Caco-2 (cell line): Measurements from ENCODE around the gene TMEM186. TPM values are rescaled to one million over a fixed set of nuclear protein-coding genes. Genes with fewer than 3 reads are reported as not detected.
"Not testable (repeated sequence)": the region's sequence is repeated elsewhere in the genome, so short reads cannot be mapped to it uniquely, and the experiment has no call there.

Source experiments
- BruUV-seq: library from RNA; stranded (reverse); fragments of 400-500 nt; replicated peaks from 2 replicates; lab custom pipeline; 2021; lab: Mats Ljungman, UMichigan
- CTCF ChIA-PET: fragments of 300-600 bp; sonication (Branson Sonifier 250); formaldehyde crosslinking; loops from one replicate; lab custom pipeline; 2022; ENCODE audit warnings: antibody characterized with exemption; lab: Charles Lee
- POLR2A ChIA-PET: fragments of 300-600 bp; sonication (Branson Sonifier 250); formaldehyde crosslinking; loops from one replicate; lab custom pipeline; 2022; ENCODE audit warnings: antibody characterized with exemption; lab: Charles Lee
- DNase-seq, 2 experiments: peaks; one replicate each; pipeline versions ENCODE4 v3.0.0 to v3.0.0-alpha.2; 2020 to 2022
- H3K27me3 ChIP-seq: replicated peaks from 2 replicates; pipeline ENCODE4 v1.6.0; 2011; ENCODE audit warnings: low read length; ENCODE audit not compliant: control insufficient read depth, insufficient read depth
- H3K36me3 ChIP-seq: 2 replicates; pipeline ENCODE4 v1.5.1; 2011; ENCODE audit warnings: low read length; ENCODE audit not compliant: control insufficient read depth, insufficient read depth
- H3K4me1 ChIP-seq: fragments of 250-450 bp; sonication (Bioruptor Pico); 2 replicates; pipeline ENCODE4 v1.5.1; 2020; ENCODE audit warnings: mild to moderate bottlenecking
- H3K4me3 ChIP-seq: 2 replicates; pipeline ENCODE4 v1.5.1; 2011; ENCODE audit warnings: low read depth, mild to moderate bottlenecking, control low read depth, low read length
- H3K9me3 ChIP-seq: fragments of 250-450 bp; sonication (Bioruptor Pico); 2 replicates; pipeline ENCODE4 v1.5.1; 2020; ENCODE audit warnings: mild to moderate bottlenecking, moderate library complexity
- H3K27ac Mint-ChIP-seq: one replicate; pipeline ENCODE4 v1.8.0; 2022; ENCODE audit warnings: mixed read lengths; ENCODE audit not compliant: unreplicated experiment
- H3K27me3 Mint-ChIP-seq: one replicate; pipeline ENCODE4 v1.8.0; 2022; ENCODE audit warnings: mixed read lengths; ENCODE audit not compliant: insufficient read depth, unreplicated experiment
- H3K36me3 Mint-ChIP-seq: one replicate; pipeline ENCODE4 v1.8.0; 2022; ENCODE audit warnings: mild to moderate bottlenecking, mixed read lengths; ENCODE audit not compliant: insufficient read depth, unreplicated experiment
- H3K4me1 Mint-ChIP-seq: one replicate; pipeline ENCODE4 v1.8.0; 2022; ENCODE audit warnings: low read depth, mixed read lengths; ENCODE audit not compliant: unreplicated experiment
- H3K4me3 Mint-ChIP-seq: one replicate; pipeline ENCODE4 v1.8.0; 2022; ENCODE audit warnings: mild to moderate bottlenecking, moderate library complexity, mixed read lengths; ENCODE audit not compliant: unreplicated experiment
- H3K9me3 Mint-ChIP-seq: one replicate; pipeline ENCODE4 v1.8.0; 2022; ENCODE audit warnings: mixed read lengths; ENCODE audit not compliant: unreplicated experiment
- intact Hi-C: fragments of 100-400 bp; cut with micrococcal nuclease; formaldehyde crosslinking; loops from one replicate; pipeline ENCODE4 v1.10.0; 2022; ENCODE audit not compliant: unreplicated experiment
- total RNA-seq: library from RNA; stranded (reverse); gene quantifications from 2 replicates; pipeline ENCODE4 v1.2.3, GENCODE V29; 2022
- TF ChIP-seq, protein P1 (sequence below), 2 experiments: fragments of 200-600 bp in 1 of 2; IDR thresholded peaks; 1 replicate in 1 of 2; 2 replicates in 1 of 2; pipeline versions ENCODE4 v1.5.1 to v1.8.0; 2011 to 2022; ENCODE audit warnings: antibody characterized with exemption in 1 of 2, control low read depth in 1 of 2, inconsistent platforms in 1 of 2, low read depth in 1 of 2, low read length in 1 of 2, mild to moderate bottlenecking in 1 of 2, moderate library complexity in 1 of 2; ENCODE audit not compliant: insufficient read depth in 1 of 2, severe bottlenecking in 1 of 2, unreplicated experiment in 1 of 2

The TMEM186 gene
- total RNA-seq, 1 experiment from 2014 or later, result 11.9 TPM

DNA sequence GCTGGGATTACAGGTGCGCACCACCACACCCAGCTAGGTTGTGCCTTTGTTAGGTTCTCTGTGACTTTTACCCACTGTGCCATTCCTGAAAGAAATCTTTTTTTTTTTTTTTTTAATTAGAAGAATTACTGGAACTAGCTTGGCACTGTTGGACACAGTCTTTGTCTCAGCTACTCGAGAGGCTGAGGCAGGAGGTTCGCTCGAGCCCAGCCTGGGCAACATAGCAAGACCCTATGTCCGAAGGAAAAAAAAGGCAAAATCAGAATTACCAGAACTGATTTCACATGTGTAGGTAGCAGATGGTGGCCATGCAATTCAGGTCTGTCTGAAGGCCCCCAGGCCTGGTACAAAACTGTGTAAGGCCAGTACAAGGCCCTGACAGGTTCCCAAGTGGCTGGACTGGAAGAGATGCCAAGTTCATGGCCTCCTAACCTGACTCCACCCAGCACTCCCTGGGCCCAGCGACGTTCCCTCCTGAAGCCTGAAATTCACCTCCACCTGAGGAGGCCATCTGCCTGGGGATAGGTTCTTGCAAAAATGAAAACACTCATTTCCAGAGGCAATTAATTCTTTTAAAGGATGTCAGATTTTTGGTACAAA lies 48.4 kb upstream of the TMEM186 start:
- CTCF ChIA-PET, result no interaction called here
- Histone ChIP-seq H3K27me3 (no peaks in the 10 kb centered on the region), H3K9me3 (no peaks in the 10 kb centered on the region), H3K4me1 (no peaks in the 10 kb centered on the region), H3K4me3 (no peak overlapping the region), H3K36me3 (peaks cover 4% of the 10 kb centered on the region; the same call in 1 of the 2 replicates)
- no peak overlapping the region for H3K4me3 Mint-ChIP-seq
- H3K27ac Mint-ChIP-seq, result no peak overlapping the region
- H3K36me3 Mint-ChIP-seq, result peaks cover 54% of the 10 kb centered on the region
- DNase-seq, result no peak
- no TSS peak for BruUV-seq
- intact Hi-C loops, result no loop called here
- H3K9me3 Mint-ChIP-seq, result no peaks in the 10 kb centered on the region
- no peaks in the 10 kb centered on the region for H3K27me3 Mint-ChIP-seq
- TF ChIP-seq, protein P1, sequence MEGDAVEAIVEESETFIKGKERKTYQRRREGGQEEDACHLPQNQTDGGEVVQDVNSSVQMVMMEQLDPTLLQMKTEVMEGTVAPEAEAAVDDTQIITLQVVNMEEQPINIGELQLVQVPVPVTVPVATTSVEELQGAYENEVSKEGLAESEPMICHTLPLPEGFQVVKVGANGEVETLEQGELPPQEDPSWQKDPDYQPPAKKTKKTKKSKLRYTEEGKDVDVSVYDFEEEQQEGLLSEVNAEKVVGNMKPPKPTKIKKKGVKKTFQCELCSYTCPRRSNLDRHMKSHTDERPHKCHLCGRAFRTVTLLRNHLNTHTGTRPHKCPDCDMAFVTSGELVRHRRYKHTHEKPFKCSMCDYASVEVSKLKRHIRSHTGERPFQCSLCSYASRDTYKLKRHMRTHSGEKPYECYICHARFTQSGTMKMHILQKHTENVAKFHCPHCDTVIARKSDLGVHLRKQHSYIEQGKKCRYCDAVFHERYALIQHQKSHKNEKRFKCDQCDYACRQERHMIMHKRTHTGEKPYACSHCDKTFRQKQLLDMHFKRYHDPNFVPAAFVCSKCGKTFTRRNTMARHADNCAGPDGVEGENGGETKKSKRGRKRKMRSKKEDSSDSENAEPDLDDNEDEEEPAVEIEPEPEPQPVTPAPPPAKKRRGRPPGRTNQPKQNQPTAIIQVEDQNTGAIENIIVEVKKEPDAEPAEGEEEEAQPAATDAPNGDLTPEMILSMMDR (IDR thresholded peaks at IDR 0.05; ENCODE audit: insufficient read depth in 1 of 2, low read depth in 1 of 2, low read length in 1 of 2, severe bottlenecking in 1 of 2, unreplicated experiment in 1 of 2), result no peak
- peaks cover 17% of the 10 kb centered on the region for H3K4me1 Mint-ChIP-seq
- POLR2A ChIA-PET, result no interaction called here

DNA sequence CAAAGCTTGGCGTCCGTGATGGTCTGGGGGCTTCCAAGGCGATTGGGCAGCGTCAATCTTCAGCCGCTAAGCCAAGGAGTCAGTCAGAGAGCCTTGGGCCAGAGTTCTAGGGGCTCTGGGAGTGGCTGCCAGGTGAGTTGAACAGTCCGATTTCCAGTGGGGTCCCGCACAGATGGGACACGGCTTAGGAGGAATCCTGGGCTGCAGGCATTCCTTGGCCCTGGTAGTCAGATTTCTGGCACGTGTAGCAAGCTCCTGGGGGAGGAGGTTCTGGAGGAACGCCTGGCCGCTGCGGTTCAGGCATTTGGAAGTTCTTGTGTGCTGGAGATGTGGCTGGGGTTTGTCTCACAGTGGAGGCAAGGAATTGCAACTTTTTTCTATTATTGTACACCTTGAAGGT lies 45.9 kb upstream of the TMEM186 start:
- Mint-ChIP-seq H3K4me1 (peaks cover 17% of the 10 kb centered on the region), H3K36me3 (peaks cover 34% of the 10 kb centered on the region)
- CTCF ChIA-PET, H3K27me3 ChIP-seq, H3K9me3 ChIP-seq, POLR2A ChIA-PET, H3K27me3 Mint-ChIP-seq, H3K27ac Mint-ChIP-seq, H3K4me3 Mint-ChIP-seq, H3K4me1 ChIP-seq, H3K36me3 ChIP-seq, DNase-seq, intact Hi-C loops, BruUV-seq, H3K9me3 Mint-ChIP-seq, H3K4me3 ChIP-seq: not testable (repeated sequence)

DNA sequence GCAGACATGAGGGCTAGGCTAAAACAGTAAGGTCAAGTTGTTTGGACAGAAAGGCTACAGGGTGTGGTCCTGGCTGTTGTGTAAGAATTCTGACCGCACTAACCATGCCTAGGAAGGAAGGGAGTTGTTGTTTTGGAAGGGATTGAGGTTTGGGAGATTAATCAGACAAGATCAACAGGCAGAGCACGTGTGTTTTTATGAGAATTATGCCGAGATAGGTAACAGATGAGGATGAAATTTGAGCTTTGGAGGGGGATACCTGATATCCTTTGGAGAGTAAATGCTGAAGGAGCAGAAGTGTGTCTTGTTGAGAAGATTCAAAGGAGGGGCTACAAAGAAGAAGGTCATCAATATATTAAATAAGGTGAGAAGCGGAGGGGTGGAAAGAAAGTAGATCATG lies 44.6 kb upstream of the TMEM186 start:
- H3K27me3 Mint-ChIP-seq, H3K9me3 ChIP-seq, H3K27me3 ChIP-seq, H3K4me3 Mint-ChIP-seq, DNase-seq, H3K9me3 Mint-ChIP-seq, POLR2A ChIA-PET, CTCF ChIA-PET, intact Hi-C loops, H3K4me1 ChIP-seq, BruUV-seq, H3K27ac Mint-ChIP-seq, H3K36me3 ChIP-seq, H3K4me3 ChIP-seq: not testable (repeated sequence)
- peaks cover 34% of the 10 kb centered on the region for H3K36me3 Mint-ChIP-seq
- H3K4me1 Mint-ChIP-seq, result peaks cover 17% of the 10 kb centered on the region

DNA sequence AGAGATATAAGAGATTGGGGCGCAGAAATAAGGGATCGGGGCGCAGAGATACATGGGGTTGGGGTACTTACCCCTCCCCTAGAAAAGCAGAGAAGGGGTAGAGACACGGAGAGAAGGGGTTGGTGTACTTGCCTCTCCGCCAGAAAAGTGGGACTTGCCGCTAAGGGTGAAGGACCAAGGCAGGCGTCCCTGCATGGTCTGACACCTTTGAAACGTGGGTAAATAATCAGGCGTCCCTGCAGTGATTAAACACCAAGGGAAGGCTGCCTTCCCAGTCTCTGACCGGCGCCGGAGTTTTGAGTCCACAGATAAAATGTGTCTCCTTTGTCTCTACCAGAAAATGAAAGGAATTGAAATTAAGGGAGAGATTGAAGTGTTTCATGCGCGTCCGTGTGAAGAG lies 40.2 kb upstream of the TMEM186 start:
- POLR2A ChIA-PET, intact Hi-C loops, BruUV-seq, H3K36me3 ChIP-seq, H3K9me3 ChIP-seq, DNase-seq, H3K27me3 Mint-ChIP-seq, H3K4me3 Mint-ChIP-seq, H3K27me3 ChIP-seq, H3K4me1 ChIP-seq, H3K9me3 Mint-ChIP-seq, H3K27ac Mint-ChIP-seq, H3K4me3 ChIP-seq, CTCF ChIA-PET: not testable (repeated sequence)
- H3K4me1 Mint-ChIP-seq, result peaks cover 15% of the 10 kb centered on the region
- peaks cover 11% of the 10 kb centered on the region for H3K36me3 Mint-ChIP-seq

DNA sequence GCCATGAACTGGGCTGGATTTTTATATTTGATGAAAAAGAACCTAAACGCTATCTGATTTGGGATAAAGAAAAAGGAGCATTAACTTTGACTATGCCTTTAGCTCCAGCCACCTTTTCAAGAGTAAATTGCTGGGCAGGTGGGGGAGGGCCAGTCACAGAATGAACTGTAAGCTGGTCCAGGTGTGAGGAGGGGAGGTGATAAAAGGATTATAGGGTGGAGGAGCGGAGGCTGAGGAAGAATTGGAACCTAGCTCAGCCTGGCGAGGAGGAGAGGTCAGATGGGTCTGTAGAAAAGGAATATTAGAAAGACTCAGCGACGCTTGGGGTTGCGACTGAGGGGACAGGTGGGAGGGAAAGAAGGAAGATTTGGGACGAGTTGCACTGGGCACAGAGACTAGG lies 39.4 kb upstream of the TMEM186 start:
- DNase-seq, H3K4me1 ChIP-seq, CTCF ChIA-PET, H3K27me3 ChIP-seq, H3K27ac Mint-ChIP-seq, H3K4me3 Mint-ChIP-seq, H3K4me1 Mint-ChIP-seq, POLR2A ChIA-PET, H3K4me3 ChIP-seq, BruUV-seq, H3K9me3 Mint-ChIP-seq, H3K36me3 ChIP-seq, intact Hi-C loops, H3K27me3 Mint-ChIP-seq, H3K9me3 ChIP-seq: not testable (repeated sequence)
- H3K36me3 Mint-ChIP-seq, result peaks cover 14% of the 10 kb centered on the region
